Heart left ventricle (tissue), 13 donors: ENCODE measurements around the gene ECI1.

Source experiments
- POLR2A ChIP-seq, 2 donors: fragments of 450-650 bp; IDR thresholded peaks; one replicate each; pipeline ENCODE4 v1.6.1; 2017; ENCODE audit warnings: antibody characterized with exemption in 2 of 2, mild to moderate bottlenecking in 2 of 2, moderate library complexity in 2 of 2
- TF ChIP-seq, protein P1 (sequence below), 12 donors: fragments of 200-600 bp; sonication (generic) in 4 of 12; IDR thresholded peaks; one replicate each; pipeline versions ENCODE4 v1.5.0 to v1.8.0; 2018 to 2022; ENCODE audit warnings: antibody characterized with exemption in 12 of 12, mild to moderate bottlenecking in 5 of 12
- donor health status: ischemic (EF 13 %, LVEDD 7.1; RV severe dilation, severe dysfunction).
- donor health status: DM: no; HTN: yes; CAD: no.
- donor health status: DM: no; HTN: no; CAD: no.
- donor health status: ischemic (EF 25% LVEDD 6.9; RV normal size, moderate dysfunction).
- donor health status: ischemic (EF 25% LVEDD 5.7; RV mildly dilated, moderate dysfunction).
- donor health status: ischemic (EF 35%, LVEDD 5.7; RV mildly dilated, moderate dysfunction).
- donor health status: nonischemic (EF 11% LVEDD 7.7; RV severe dilation, severe dysfunction).
- donor health status: DM: yes; HTN: yes; CAD: no.
- donor health status: PGD.
- donor health status: ischemic (EF 29% LVEDD 5.4; RV normal size, mild dysfunction).
- donor health status: nonischemic (EF 23%, LVEDD 6.1; RV moderate dilation, normal function).

DNA sequence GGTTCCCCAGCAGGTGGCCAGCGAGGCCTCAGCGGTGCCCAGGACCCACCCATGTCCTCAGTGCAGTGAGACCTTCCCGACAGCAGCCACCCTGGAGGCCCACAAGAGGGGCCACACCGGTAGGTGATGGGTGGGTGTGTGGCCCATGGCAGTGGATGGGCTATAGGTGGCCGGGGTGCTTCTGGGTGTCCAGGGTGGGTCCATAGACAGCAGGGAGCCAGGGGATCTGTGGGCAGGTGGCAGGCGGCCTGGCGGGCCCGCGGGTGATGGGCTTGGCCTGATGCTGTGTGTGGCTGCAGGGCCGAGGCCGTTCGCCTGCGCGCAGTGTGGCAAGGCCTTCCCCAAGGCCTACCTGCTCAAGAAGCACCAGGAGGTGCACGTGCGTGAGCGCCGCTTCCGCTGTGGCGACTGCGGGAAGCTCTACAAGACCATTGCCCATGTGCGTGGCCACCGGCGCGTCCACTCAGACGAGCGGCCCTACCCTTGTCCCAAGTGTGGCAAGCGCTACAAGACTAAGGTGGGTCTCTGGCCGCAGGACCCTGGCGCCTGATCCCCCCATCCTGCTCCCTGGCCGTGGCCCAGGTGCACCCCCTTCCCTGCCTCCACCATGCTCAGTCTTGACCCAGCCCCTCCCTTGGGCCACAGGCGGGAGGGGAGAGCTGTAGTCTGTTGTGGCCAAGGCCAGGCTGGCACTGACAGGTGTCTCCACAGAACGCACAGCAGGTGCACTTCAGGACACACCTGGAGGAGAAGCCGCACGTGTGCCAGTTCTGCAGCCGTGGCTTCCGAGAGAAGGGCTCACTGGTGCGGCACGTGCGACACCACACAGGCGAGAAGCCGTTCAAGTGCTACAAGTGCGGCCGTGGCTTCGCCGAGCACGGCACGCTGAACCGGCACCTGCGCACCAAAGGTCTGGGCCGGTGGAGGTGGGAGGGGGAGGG is 17.2 kb downstream of the ECI1 start:
- TF ChIP-seq POLR2A (IDR thresholded peaks at IDR 0.05), result no peak
- TF ChIP-seq, protein P1, sequence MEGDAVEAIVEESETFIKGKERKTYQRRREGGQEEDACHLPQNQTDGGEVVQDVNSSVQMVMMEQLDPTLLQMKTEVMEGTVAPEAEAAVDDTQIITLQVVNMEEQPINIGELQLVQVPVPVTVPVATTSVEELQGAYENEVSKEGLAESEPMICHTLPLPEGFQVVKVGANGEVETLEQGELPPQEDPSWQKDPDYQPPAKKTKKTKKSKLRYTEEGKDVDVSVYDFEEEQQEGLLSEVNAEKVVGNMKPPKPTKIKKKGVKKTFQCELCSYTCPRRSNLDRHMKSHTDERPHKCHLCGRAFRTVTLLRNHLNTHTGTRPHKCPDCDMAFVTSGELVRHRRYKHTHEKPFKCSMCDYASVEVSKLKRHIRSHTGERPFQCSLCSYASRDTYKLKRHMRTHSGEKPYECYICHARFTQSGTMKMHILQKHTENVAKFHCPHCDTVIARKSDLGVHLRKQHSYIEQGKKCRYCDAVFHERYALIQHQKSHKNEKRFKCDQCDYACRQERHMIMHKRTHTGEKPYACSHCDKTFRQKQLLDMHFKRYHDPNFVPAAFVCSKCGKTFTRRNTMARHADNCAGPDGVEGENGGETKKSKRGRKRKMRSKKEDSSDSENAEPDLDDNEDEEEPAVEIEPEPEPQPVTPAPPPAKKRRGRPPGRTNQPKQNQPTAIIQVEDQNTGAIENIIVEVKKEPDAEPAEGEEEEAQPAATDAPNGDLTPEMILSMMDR (IDR thresholded peaks at IDR 0.05), result no peak
